H9 (cell line): ENCODE data around the gene DPYSL3. TPM values are rescaled to one million over a fixed set of nuclear protein-coding genes. Genes with fewer than 3 reads are reported as not detected.

Source experiments
- DNase-seq: peaks from one replicate; pipeline ENCODE4 v3.0.0-alpha.2; 2017
- H2AFZ ChIP-seq: one replicate; pipeline ENCODE4 v1.6.1; 2013; ENCODE audit warnings: mild to moderate bottlenecking, low read length, control low read depth, moderate library complexity
- H2AK5ac ChIP-seq: 2 replicates; pipeline ENCODE4 v1.6.1; 2013; ENCODE audit warnings: low read length, control low read depth, mixed read lengths; ENCODE audit not compliant: insufficient read length
- H2BK120ac ChIP-seq: one replicate; pipeline ENCODE4 v1.6.1; 2013; ENCODE audit warnings: low read depth, mild to moderate bottlenecking, low read length, control low read depth, inconsistent platforms; ENCODE audit not compliant: poor library complexity, severe bottlenecking
- H2BK12ac ChIP-seq: 2 replicates; pipeline ENCODE4 v1.6.1; 2013; ENCODE audit warnings: low read length, control low read depth, mixed read lengths, low read depth; ENCODE audit not compliant: insufficient read length
- H2BK15ac ChIP-seq: 2 replicates; pipeline ENCODE4 v1.6.1; 2013; ENCODE audit warnings: low read depth, low read length, control low read depth
- H2BK20ac ChIP-seq: one replicate; pipeline ENCODE4 v1.6.1; 2013; ENCODE audit warnings: low read depth, mild to moderate bottlenecking, low read length, control low read depth, inconsistent platforms; ENCODE audit not compliant: poor library complexity, severe bottlenecking
- H2BK5ac ChIP-seq: 2 replicates; pipeline ENCODE4 v1.6.1; 2013; ENCODE audit warnings: low read length, control low read depth, mixed read lengths; ENCODE audit not compliant: insufficient read length
- H3K14ac ChIP-seq: 2 replicates; pipeline ENCODE4 v1.6.1; 2013; ENCODE audit warnings: low read length, control low read depth; ENCODE audit not compliant: insufficient read depth
- H3K18ac ChIP-seq: 2 replicates; pipeline ENCODE4 v1.6.1; 2013; ENCODE audit warnings: low read depth, mild to moderate bottlenecking, mixed read lengths, low read length, control low read depth; ENCODE audit not compliant: insufficient read length
- H3K23ac ChIP-seq: 2 replicates; pipeline ENCODE4 v1.6.1; 2013; ENCODE audit warnings: low read length, control low read depth, mixed read lengths, low read depth; ENCODE audit not compliant: insufficient read length
- H3K23me2 ChIP-seq: 2 replicates; pipeline ENCODE4 v1.6.1; 2013; ENCODE audit warnings: low read depth, mild to moderate bottlenecking, mixed read lengths, low read length, control low read depth; ENCODE audit not compliant: insufficient read length, poor library complexity, severe bottlenecking
- H3K27ac ChIP-seq: 2 replicates; pipeline ENCODE4 v1.5.1; 2013; ENCODE audit warnings: low read length, control low read depth, mixed read lengths, low read depth; ENCODE audit not compliant: insufficient read length
- H3K27me3 ChIP-seq: 2 replicates; pipeline ENCODE4 v1.6.1; 2013; ENCODE audit warnings: low read length, control low read depth, inconsistent platforms; ENCODE audit not compliant: insufficient read depth
- H3K4ac ChIP-seq: 2 replicates; pipeline ENCODE4 v1.6.1; 2013; ENCODE audit warnings: low read depth, mild to moderate bottlenecking, control low read depth, inconsistent platforms, low read length, moderate library complexity
- H3K4me1 ChIP-seq: 2 replicates; pipeline ENCODE4 v1.6.1; 2013; ENCODE audit warnings: low read length, control low read depth, inconsistent platforms; ENCODE audit not compliant: insufficient read depth
- H3K4me2 ChIP-seq: 2 replicates; pipeline ENCODE4 v1.6.1; 2013; ENCODE audit warnings: low read length, control low read depth, mixed read lengths; ENCODE audit not compliant: insufficient read length, insufficient read depth
- H3K56ac ChIP-seq: 2 replicates; pipeline ENCODE4 v1.6.1; 2013; ENCODE audit warnings: low read depth, mild to moderate bottlenecking, mixed read lengths, low read length, control low read depth; ENCODE audit not compliant: insufficient read length
- H3K79me1 ChIP-seq: 2 replicates; pipeline ENCODE4 v1.6.1; 2013; ENCODE audit warnings: low read depth, mild to moderate bottlenecking, moderate library complexity, low read length, control low read depth, inconsistent platforms; ENCODE audit not compliant: insufficient read depth, poor library complexity, severe bottlenecking
- H3K79me2 ChIP-seq: 2 replicates; pipeline ENCODE4 v1.6.1; 2013; ENCODE audit warnings: low read length, control low read depth, inconsistent platforms; ENCODE audit not compliant: insufficient read depth
- H3K9ac ChIP-seq: 2 replicates; pipeline ENCODE4 v1.6.1; 2013; ENCODE audit warnings: low read length, control low read depth, mixed read lengths; ENCODE audit not compliant: insufficient read length; ENCODE audit errors: extremely low read depth
- H3K9me3 ChIP-seq: one replicate; pipeline ENCODE4 v1.6.1; 2013; ENCODE audit warnings: low read depth, low read length, inconsistent platforms; ENCODE audit not compliant: control insufficient read depth
- H3T11ph ChIP-seq: one replicate; pipeline ENCODE4 v1.6.1; 2013; ENCODE audit warnings: mild to moderate bottlenecking, low read length, control low read depth, inconsistent platforms
- H4K20me1 ChIP-seq: one replicate; pipeline ENCODE4 v1.6.1; 2013; ENCODE audit not compliant: control insufficient read depth, insufficient read length, insufficient read depth
- H4K5ac ChIP-seq: 2 replicates; pipeline ENCODE4 v1.6.1; 2013; ENCODE audit warnings: low read depth, mild to moderate bottlenecking, mixed read lengths, low read length, control low read depth; ENCODE audit not compliant: insufficient read length
- H4K8ac ChIP-seq: replicated peaks from 2 replicates; pipeline ENCODE4 v1.6.1; 2013; ENCODE audit warnings: low read length, control low read depth, mixed read lengths, low read depth; ENCODE audit not compliant: insufficient read length
- H4K91ac ChIP-seq: 2 replicates; pipeline ENCODE4 v1.6.1; 2013; ENCODE audit warnings: low read depth, mild to moderate bottlenecking, moderate library complexity, mixed read lengths, low read length, control low read depth; ENCODE audit not compliant: insufficient read length
- H3K27ac Mint-ChIP-seq, 3 experiments: 2 replicates in 2 of 3; 3 replicates in 1 of 3; pipeline ENCODE4 v1.8.0; 2020 to 2021; ENCODE audit warnings: mixed read lengths in 3 of 3, mild to moderate bottlenecking in 1 of 3, moderate library complexity in 1 of 3
- H3K27me3 Mint-ChIP-seq: 2 replicates; pipeline ENCODE4 v1.8.0; 2021; ENCODE audit warnings: low read depth, mild to moderate bottlenecking, moderate library complexity, mixed read lengths
- H3K36me3 Mint-ChIP-seq, 3 experiments: 2 replicates in 2 of 3; 3 replicates in 1 of 3; pipeline ENCODE4 v1.8.0; 2020 to 2021; ENCODE audit warnings: low read depth in 3 of 3, mixed read lengths in 3 of 3; ENCODE audit not compliant: insufficient read depth in 1 of 3
- H3K4me1 Mint-ChIP-seq, 2 experiments: 2 replicates each; pipeline ENCODE4 v1.8.0; 2020; ENCODE audit warnings: mixed read lengths in 2 of 2
- H3K4me3 Mint-ChIP-seq, 2 experiments: 2 replicates in 1 of 2; 3 replicates in 1 of 2; pipeline ENCODE4 v1.8.0; 2020 to 2021; ENCODE audit warnings: mild to moderate bottlenecking in 2 of 2, mixed read lengths in 2 of 2, moderate library complexity in 1 of 2
- H3K9me3 Mint-ChIP-seq, 2 experiments: 2 replicates in 1 of 2; 3 replicates in 1 of 2; pipeline ENCODE4 v1.8.0; 2020; ENCODE audit warnings: mild to moderate bottlenecking in 2 of 2, mixed read lengths in 2 of 2, moderate library complexity in 1 of 2
- WGBS: extraction: QIAGEN DNeasy Blood & Tissue Kit; methylation state at CpG from one replicate; pipeline ENCODE4 v1.1.7; 2013; ENCODE audit warnings: missing lambda C conversion rate, low lambda C conversion rate, mixed read lengths; ENCODE audit not compliant: insufficient read length; ENCODE audit errors: extremely low coverage; 5-methylcytosine and 5-hydroxymethylcytosine counted together
- total RNA-seq: library from RNA; stranded (reverse); gene quantifications from 2 replicates; pipeline ENCODE4 v1.2.1, GENCODE V29; 2021
- TF ChIP-seq, protein P1 (sequence below): fragments of 200-600 bp; sonication (generic); conservative IDR thresholded peaks from 3 replicates; pipeline ENCODE4 v1.8.0; 2021; ENCODE audit warnings: antibody characterized with exemption, mild to moderate bottlenecking

The DPYSL3 gene
- total RNA-seq, 1 experiment from 2014 or later: 515 TPM

DNA sequence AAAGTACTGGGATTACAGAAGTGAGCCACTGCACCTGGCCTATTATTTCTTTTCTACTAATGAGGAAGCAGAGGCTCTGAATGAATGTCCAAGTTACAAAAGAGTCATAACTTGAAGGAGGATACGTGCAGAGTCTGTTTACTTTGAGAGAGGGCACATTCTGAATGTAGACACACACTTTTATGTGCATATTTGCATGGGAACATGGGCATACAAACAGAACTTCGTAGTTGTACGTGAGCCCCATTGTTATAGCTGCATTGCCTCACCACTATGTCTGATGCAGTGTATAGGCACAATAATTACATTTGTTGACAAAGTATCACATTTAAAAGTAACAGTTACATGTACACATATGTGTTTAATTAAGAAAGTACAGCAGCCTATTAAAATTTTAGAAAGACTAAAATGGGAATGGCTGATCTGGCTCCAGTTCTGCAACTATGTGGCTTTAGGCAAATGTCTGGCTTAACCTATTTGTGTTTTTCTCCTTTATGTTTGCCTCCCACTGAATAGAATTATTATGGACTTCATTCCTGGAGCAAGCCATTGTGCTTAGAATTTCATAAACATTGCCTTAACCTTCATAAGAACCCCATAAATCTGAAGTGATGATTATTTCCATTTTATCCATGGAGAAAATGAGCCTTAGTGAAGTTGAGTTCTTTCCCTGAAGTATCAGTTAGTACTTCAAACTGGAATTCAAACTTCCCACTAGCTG lies 3.0 kb upstream of the DPYSL3 start:
- Histone ChIP-seq H3K9ac (no peak overlapping the region), H3K23ac (no peak overlapping the region), H3K4me2 (no peak overlapping the region), H3K4me1 (no peaks in the 10 kb centered on the region; the same call in 1 of the 2 replicates), H3K27me3 (peaks cover 7% of the 10 kb centered on the region; the same call in 1 of the 2 replicates), H4K91ac (no peak overlapping the region), H3K23me2 (peaks cover 16% of the 10 kb centered on the region), H3K56ac (no peak overlapping the region), H2AFZ (no peak overlapping the region), H3K9me3 (no peaks in the 10 kb centered on the region), H4K20me1 (peaks cover 2% of the 10 kb centered on the region), H3K18ac (no peak overlapping the region), H3K79me2 (no peaks in the 10 kb centered on the region; the same call in 1 of the 2 replicates), H4K5ac (no peak overlapping the region), H2BK15ac (no peak overlapping the region), H3T11ph (no peak overlapping the region), H3K79me1 (no peaks in the 10 kb centered on the region), H2BK12ac (no peak overlapping the region), H2BK20ac (no peak overlapping the region), H2BK120ac (no peak overlapping the region), H3K27ac (no peak overlapping the region), H4K8ac (no peak overlapping the region), H3K4ac (no peak overlapping the region), H3K14ac (no peak overlapping the region), H2AK5ac (no peak overlapping the region), H2BK5ac (no peak overlapping the region)
- WGBS: no CpG with 5 or more reads among the region's 3 CpGs
- TF ChIP-seq, protein P1, sequence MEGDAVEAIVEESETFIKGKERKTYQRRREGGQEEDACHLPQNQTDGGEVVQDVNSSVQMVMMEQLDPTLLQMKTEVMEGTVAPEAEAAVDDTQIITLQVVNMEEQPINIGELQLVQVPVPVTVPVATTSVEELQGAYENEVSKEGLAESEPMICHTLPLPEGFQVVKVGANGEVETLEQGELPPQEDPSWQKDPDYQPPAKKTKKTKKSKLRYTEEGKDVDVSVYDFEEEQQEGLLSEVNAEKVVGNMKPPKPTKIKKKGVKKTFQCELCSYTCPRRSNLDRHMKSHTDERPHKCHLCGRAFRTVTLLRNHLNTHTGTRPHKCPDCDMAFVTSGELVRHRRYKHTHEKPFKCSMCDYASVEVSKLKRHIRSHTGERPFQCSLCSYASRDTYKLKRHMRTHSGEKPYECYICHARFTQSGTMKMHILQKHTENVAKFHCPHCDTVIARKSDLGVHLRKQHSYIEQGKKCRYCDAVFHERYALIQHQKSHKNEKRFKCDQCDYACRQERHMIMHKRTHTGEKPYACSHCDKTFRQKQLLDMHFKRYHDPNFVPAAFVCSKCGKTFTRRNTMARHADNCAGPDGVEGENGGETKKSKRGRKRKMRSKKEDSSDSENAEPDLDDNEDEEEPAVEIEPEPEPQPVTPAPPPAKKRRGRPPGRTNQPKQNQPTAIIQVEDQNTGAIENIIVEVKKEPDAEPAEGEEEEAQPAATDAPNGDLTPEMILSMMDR: no peak
- H3K9me3 Mint-ChIP-seq: no peaks in the 10 kb centered on the region
- H3K4me1 Mint-ChIP-seq: peaks cover 17 to 34% of the 10 kb centered on the region in 2 experiments
- no peak overlapping the region for H3K4me3 Mint-ChIP-seq
- no peak overlapping the region for H3K27ac Mint-ChIP-seq
- H3K36me3 Mint-ChIP-seq: no peaks in the 10 kb centered on the region
- H3K27me3 Mint-ChIP-seq: peaks cover 24% of the 10 kb centered on the region
- DNase-seq: no peak
